ENCODE results near the gene LSAMP. TPM values are rescaled to one million over a fixed set of nuclear protein-coding genes. Genes with fewer than 3 reads are reported as not detected.

The LSAMP gene
- total and polyA plus RNA-seq, 2 experiments from 2014 or later, result 2.0 to 2.9 TPM

- TF ChIP-seq STAT1 (IDR thresholded peaks at IDR 0.05; ENCODE audit: unreplicated experiment), result no peak
These were observed 631.3 kb downstream of the LSAMP start (continued) for GRCh38 chr3:115814006-115814405.

DNA sequence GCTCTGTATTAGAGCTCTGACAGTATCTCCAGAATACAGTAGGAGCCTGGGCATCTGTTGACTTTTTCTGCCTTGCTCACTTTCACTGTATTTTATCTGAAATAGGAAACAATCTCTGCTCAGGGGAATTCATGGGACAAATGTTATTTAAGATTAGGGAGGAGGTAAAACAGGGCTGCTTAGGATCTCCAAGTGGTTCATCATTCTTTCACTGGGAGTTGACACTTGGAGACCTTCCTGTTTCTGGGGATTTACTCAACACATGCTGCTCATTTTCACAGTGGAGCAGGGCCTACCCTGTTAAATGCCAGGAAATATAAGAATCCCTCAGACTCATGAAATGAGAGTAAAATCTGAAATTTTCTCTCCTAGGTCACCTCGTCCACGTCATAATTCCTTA, 636.5 kb downstream of the LSAMP start:
- H3K27ac ChIP-seq (ENCODE audit: low read depth), result no peak overlapping the region
- H4K20me1 ChIP-seq (replicated peaks; ENCODE audit: insufficient read depth), result no peaks in the 10 kb centered on the region
- no peak overlapping the region for H3K4me3 ChIP-seq
- H3K4me2 ChIP-seq, result no peak overlapping the region
- H3K79me2 ChIP-seq (replicated peaks; ENCODE audit: insufficient read depth), result no peaks in the 10 kb centered on the region
- Mint-ChIP-seq H3K9me3 (no peaks in the 10 kb centered on the region), H3K4me3 (no peak overlapping the region), H3K4me1 (peaks cover 34% of the 10 kb centered on the region), H3K27ac (no peak overlapping the region), H3K27me3 (ENCODE audit: insufficient read depth, low read depth, poor library complexity) (no peaks in the 10 kb centered on the region), H3K36me3 (ENCODE audit: low read depth) (no peaks in the 10 kb centered on the region)
- H3K27me3 ChIP-seq (ENCODE audit: insufficient read depth), result no peaks in the 10 kb centered on the region
- DNase-seq (ENCODE audit: low spot score) (no peak), ATAC-seq (no peak)
- no peaks in the 10 kb centered on the region for H3K36me3 ChIP-seq (ENCODE audit: insufficient read depth)
- peaks cover 33% of the 10 kb centered on the region for H3K4me1 ChIP-seq (ENCODE audit: insufficient read depth)
- TF ChIP-seq, protein P1, sequence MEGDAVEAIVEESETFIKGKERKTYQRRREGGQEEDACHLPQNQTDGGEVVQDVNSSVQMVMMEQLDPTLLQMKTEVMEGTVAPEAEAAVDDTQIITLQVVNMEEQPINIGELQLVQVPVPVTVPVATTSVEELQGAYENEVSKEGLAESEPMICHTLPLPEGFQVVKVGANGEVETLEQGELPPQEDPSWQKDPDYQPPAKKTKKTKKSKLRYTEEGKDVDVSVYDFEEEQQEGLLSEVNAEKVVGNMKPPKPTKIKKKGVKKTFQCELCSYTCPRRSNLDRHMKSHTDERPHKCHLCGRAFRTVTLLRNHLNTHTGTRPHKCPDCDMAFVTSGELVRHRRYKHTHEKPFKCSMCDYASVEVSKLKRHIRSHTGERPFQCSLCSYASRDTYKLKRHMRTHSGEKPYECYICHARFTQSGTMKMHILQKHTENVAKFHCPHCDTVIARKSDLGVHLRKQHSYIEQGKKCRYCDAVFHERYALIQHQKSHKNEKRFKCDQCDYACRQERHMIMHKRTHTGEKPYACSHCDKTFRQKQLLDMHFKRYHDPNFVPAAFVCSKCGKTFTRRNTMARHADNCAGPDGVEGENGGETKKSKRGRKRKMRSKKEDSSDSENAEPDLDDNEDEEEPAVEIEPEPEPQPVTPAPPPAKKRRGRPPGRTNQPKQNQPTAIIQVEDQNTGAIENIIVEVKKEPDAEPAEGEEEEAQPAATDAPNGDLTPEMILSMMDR (conservative IDR thresholded peaks at IDR 0.05; ENCODE audit: low read depth in 2 of 2), result no peak
- TF ChIP-seq ZNF331 (CRISPR knock-in tag; IDR thresholded peaks at IDR 0.05; ENCODE audit: low read depth), result no peak
- no peak for TF ChIP-seq CREB1 (CRISPR knock-in tag; IDR thresholded peaks at IDR 0.05; ENCODE audit: low read depth)
- TF ChIP-seq, protein P2, sequence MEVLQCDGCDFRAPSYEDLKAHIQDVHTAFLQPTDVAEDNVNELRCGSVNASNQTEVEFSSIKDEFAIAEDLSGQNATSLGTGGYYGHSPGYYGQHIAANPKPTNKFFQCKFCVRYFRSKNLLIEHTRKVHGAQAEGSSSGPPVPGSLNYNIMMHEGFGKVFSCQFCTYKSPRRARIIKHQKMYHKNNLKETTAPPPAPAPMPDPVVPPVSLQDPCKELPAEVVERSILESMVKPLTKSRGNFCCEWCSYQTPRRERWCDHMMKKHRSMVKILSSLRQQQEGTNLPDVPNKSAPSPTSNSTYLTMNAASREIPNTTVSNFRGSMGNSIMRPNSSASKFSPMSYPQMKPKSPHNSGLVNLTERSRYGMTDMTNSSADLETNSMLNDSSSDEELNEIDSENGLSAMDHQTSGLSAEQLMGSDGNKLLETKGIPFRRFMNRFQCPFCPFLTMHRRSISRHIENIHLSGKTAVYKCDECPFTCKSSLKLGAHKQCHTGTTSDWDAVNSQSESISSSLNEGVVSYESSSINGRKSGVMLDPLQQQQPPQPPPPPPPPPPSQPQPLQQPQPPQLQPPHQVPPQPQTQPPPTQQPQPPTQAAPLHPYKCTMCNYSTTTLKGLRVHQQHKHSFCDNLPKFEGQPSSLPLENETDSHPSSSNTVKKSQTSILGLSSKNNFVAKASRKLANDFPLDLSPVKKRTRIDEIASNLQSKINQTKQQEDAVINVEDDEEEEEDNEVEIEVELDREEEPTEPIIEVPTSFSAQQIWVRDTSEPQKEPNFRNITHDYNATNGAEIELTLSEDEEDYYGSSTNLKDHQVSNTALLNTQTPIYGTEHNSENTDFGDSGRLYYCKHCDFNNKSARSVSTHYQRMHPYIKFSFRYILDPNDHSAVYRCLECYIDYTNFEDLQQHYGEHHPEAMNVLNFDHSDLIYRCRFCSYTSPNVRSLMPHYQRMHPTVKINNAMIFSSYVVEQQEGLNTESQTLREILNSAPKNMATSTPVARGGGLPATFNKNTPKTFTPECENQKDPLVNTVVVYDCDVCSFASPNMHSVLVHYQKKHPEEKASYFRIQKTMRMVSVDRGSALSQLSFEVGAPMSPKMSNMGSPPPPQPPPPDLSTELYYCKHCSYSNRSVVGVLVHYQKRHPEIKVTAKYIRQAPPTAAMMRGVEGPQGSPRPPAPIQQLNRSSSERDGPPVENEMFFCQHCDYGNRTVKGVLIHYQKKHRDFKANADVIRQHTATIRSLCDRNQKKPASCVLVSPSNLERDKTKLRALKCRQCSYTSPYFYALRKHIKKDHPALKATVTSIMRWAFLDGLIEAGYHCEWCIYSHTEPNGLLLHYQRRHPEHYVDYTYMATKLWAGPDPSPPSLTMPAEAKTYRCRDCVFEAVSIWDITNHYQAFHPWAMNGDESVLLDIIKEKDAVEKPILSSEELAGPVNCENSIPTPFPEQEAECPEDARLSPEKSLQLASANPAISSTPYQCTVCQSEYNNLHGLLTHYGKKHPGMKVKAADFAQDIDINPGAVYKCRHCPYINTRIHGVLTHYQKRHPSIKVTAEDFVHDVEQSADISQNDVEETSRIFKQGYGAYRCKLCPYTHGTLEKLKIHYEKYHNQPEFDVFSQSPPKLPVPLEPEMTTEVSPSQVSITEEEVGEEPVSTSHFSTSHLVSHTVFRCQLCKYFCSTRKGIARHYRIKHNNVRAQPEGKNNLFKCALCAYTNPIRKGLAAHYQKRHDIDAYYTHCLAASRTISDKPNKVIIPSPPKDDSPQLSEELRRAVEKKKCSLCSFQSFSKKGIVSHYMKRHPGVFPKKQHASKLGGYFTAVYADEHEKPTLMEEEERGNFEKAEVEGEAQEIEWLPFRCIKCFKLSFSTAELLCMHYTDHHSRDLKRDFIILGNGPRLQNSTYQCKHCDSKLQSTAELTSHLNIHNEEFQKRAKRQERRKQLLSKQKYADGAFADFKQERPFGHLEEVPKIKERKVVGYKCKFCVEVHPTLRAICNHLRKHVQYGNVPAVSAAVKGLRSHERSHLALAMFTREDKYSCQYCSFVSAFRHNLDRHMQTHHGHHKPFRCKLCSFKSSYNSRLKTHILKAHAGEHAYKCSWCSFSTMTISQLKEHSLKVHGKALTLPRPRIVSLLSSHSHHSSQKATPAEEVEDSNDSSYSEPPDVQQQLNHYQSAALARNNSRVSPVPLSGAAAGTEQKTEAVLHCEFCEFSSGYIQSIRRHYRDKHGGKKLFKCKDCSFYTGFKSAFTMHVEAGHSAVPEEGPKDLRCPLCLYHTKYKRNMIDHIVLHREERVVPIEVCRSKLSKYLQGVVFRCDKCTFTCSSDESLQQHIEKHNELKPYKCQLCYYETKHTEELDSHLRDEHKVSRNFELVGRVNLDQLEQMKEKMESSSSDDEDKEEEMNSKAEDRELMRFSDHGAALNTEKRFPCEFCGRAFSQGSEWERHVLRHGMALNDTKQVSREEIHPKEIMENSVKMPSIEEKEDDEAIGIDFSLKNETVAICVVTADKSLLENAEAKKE (CRISPR knock-in tag; IDR thresholded peaks at IDR 0.05), result no peak
- no peak for TF ChIP-seq POLR2AphosphoS5 (IDR thresholded peaks at IDR 0.05; ENCODE audit: low read depth)
- no peak for TF ChIP-seq ZNF114 (CRISPR knock-in tag; IDR thresholded peaks at IDR 0.05)
- no peak for TF ChIP-seq EZH2phosphoT487 (IDR thresholded peaks at IDR 0.05; ENCODE audit: unreplicated experiment)
- no peak for TF ChIP-seq JUNB (IDR thresholded peaks at IDR 0.05; ENCODE audit: unreplicated experiment)
- no peak for TF ChIP-seq EZH2 (IDR thresholded peaks at IDR 0.05; ENCODE audit: low read depth, unreplicated experiment)
- no peak for TF ChIP-seq STAT1 (IDR thresholded peaks at IDR 0.05; ENCODE audit: unreplicated experiment)
- H2AFZ ChIP-seq, result no peak overlapping the region
- H3K9me2 ChIP-seq (ENCODE audit: insufficient read depth), result no peaks in the 10 kb centered on the region
- no peaks in the 10 kb centered on the region for H3F3A ChIP-seq (replicated peaks; ENCODE audit: low read depth)
